PFSK-1 (cell line): ENCODE measurements around the gene CCDC93.

ENCODE experiments used
- FOXP2 ChIP-seq: optimal IDR thresholded peaks from 2 replicates; pipeline ENCODE3; 2011; ENCODE audit warnings: borderline replicate concordance, control low read depth, inconsistent platforms; ENCODE audit not compliant: insufficient read depth; ENCODE audit errors: extremely low read length, extremely low read depth
- POLR2AphosphoS5 ChIP-seq: IDR thresholded peaks from 2 replicates; pipeline ENCODE4 v1.6.1; 2012; ENCODE audit warnings: low read depth, mild to moderate bottlenecking, control low read depth, low read length, moderate library complexity
- SIN3A ChIP-seq: IDR thresholded peaks from 2 replicates; pipeline ENCODE4 v1.6.1; 2012; ENCODE audit warnings: mild to moderate bottlenecking, low read length, moderate library complexity, borderline replicate concordance; ENCODE audit not compliant: insufficient read depth
- TAF1 ChIP-seq: IDR thresholded peaks from 2 replicates; pipeline ENCODE4 v1.6.1; 2012; ENCODE audit warnings: low read length, control low read depth, borderline replicate concordance; ENCODE audit not compliant: insufficient read depth
- TF ChIP-seq, protein P1 (sequence below), 2 experiments: IDR thresholded peaks; 2 replicates each; pipeline versions ENCODE4 v1.6.1 to v1.8.0; 2011 to 2012; ENCODE audit warnings: low read depth in 2 of 2, low read length in 2 of 2, control low read depth in 1 of 2, inconsistent platforms in 1 of 2, mild to moderate bottlenecking in 1 of 2, moderate library complexity in 1 of 2; ENCODE audit not compliant: insufficient read depth in 1 of 2

Gene CCDC93

DNA sequence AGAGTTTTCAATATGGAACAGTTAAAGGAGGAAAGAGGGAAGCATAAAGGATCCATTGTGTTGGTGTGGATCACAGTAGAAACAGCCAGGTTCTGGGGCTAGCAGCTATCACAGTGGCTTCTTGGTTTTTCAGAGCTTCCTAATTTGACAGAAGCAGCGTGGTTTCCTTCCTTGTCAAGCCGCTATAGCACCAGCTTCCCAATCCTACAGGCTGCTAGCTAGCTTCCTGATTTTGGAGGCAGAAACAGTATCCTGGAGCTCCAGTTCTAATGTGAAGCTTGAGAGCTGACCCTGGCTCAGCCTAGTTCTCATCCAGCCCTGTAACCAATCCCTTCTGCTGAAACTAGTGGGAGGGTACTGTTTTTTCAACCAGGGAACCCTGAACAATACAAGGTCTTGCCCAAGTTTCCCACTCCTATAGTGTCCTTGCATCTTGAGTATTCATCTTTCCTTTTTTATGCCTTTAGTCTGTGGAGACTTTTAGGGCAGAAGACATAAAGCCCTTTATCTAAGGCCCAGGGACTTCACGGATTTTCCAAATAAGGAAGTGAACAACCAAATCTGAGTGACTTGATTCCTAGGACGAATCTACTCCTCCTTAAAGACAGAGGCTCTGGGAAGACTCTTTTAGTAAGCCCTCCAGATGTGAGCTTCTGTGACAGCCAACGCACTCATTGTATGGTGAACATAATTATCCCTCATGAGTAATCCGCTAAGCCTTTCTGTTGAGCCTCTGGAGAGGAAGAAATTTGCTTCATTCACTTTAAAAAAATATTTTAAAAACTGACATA is 33.8 kb downstream of the CCDC93 start:
- TF ChIP-seq, protein P1, sequence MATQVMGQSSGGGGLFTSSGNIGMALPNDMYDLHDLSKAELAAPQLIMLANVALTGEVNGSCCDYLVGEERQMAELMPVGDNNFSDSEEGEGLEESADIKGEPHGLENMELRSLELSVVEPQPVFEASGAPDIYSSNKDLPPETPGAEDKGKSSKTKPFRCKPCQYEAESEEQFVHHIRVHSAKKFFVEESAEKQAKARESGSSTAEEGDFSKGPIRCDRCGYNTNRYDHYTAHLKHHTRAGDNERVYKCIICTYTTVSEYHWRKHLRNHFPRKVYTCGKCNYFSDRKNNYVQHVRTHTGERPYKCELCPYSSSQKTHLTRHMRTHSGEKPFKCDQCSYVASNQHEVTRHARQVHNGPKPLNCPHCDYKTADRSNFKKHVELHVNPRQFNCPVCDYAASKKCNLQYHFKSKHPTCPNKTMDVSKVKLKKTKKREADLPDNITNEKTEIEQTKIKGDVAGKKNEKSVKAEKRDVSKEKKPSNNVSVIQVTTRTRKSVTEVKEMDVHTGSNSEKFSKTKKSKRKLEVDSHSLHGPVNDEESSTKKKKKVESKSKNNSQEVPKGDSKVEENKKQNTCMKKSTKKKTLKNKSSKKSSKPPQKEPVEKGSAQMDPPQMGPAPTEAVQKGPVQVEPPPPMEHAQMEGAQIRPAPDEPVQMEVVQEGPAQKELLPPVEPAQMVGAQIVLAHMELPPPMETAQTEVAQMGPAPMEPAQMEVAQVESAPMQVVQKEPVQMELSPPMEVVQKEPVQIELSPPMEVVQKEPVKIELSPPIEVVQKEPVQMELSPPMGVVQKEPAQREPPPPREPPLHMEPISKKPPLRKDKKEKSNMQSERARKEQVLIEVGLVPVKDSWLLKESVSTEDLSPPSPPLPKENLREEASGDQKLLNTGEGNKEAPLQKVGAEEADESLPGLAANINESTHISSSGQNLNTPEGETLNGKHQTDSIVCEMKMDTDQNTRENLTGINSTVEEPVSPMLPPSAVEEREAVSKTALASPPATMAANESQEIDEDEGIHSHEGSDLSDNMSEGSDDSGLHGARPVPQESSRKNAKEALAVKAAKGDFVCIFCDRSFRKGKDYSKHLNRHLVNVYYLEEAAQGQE (IDR thresholded peaks at IDR 0.05; ENCODE audit: insufficient read depth in 1 of 2, low read depth in 2 of 2, low read length in 2 of 2): no peak
- TF ChIP-seq SIN3A: no peak
- TF ChIP-seq TAF1: no peak
- no peak for TF ChIP-seq POLR2AphosphoS5
- TF ChIP-seq FOXP2: no peak

DNA sequence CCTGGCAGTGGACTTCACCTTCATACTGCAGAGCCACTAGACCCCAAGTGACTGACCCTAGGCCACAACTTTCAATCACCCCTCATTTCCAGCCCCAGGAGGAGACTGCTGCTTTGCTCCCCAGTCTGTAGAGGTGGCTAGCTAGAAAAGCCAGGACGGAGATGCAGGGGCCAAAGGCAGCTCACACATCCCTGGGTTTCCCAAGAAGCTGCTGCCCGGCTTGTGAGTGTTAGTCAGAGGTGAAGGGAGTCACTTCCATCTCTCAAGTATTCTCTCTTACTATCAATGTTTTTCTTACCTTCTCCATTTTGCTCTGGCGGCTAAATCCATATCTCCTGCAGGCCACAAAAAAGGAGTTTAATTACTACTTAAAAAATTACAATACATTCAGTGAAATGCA is 36.2 kb downstream of the CCDC93 start:
- TF ChIP-seq, protein P1 (IDR thresholded peaks at IDR 0.05; ENCODE audit: insufficient read depth in 1 of 2, low read depth in 2 of 2, low read length in 2 of 2): no peak
- TF ChIP-seq POLR2AphosphoS5 (no peak), FOXP2 (no peak), SIN3A (no peak), TAF1 (no peak)

DNA sequence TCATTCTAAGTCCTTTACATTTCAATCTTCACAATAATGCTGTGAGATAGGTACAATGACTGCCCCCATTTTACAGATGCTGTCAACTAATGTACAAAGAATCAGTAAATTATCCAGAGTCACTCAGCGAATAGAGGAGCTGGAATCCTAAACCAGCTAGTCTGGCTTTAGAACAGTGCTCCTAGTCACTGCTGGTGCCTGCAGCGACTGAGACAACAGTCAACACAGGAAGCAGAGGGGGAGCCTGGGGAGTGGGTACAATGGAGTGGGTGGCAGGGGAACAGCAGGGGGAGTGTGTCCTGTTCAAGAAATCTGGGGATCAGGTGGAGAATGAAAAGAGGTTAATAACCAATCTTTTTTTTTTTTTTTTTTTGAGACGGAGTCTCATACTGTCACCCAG is 37.3 kb downstream of the CCDC93 start:
- TF ChIP-seq, protein P1 (IDR thresholded peaks at IDR 0.05; ENCODE audit: insufficient read depth in 1 of 2, low read depth in 2 of 2, low read length in 2 of 2): no peak
- TF ChIP-seq POLR2AphosphoS5 (no peak), TAF1 (no peak), FOXP2 (no peak), SIN3A (no peak)

DNA sequence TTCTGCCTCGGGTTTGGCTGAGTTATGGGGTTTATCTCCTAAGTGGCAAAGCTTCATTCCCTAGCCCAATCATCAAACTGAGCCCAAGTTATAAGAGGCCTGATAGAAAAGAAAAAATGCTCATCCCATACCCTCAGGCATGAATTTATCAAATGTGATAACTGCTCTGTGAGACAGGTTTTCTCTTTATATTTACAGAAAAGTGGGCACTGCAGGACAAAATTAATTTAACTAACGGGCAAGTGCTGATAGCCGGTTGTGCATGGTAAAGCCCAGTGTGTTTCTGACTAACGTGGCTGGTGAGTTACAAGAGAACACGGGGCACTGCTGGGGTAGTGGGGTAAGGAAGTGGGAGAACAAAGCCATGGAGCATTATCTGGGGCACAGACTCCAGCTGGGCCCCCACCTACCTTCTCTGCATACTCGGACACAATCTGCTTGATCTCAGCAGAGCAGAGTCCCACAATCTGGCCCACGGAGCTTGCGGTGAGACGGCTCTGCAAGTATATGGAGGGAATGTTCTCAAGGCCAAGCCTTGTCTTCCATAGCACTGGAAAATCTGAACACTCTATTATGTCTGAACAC is 40.3 kb downstream of the CCDC93 start:
- no peak for TF ChIP-seq TAF1
- no peak for TF ChIP-seq POLR2AphosphoS5
- TF ChIP-seq, protein P1 (IDR thresholded peaks at IDR 0.05; ENCODE audit: insufficient read depth in 1 of 2, low read depth in 2 of 2, low read length in 2 of 2): no peak
- TF ChIP-seq SIN3A: no peak
- no peak for TF ChIP-seq FOXP2
